ENCODE measurements around the gene BNIP5. TPM values are rescaled to one million over a fixed set of nuclear protein-coding genes. Genes with fewer than 3 reads are reported as not detected.

Gene BNIP5
- total RNA-seq, 8 experiments from 2014 or later = 0.05 to 0.45 (median 0.14) TPM; not detected in 3

GRCh38 chr6:36335465-36336207, 1.1 kb downstream of the BNIP5 start:
- Histone ChIP-seq H3K27ac (no peak overlapping the region), H3K4me3 (no peak overlapping the region), H3K4me1 (replicated peaks in 1 of 2) (peaks cover 22 to 26% of the 10 kb centered on the region in 2 donors)
- WGBS, 10 experiments = 32 to 95% (median 83%) methylated on average over 1 to 8 of the region's 14 CpGs; no CpG with 5 or more reads in 2 of the 10 experiments
- in situ Hi-C loops (cut with MboI; ENCODE audit: low pct_unique_long_range_greater_than_20kb in 2 of 9, low sequenced_read_pairs in 9 of 9, unreplicated experiment in 9 of 9) = no loop called here
- no peak for ATAC-seq (replicated peaks in 6 of 8)

- ATAC-seq (replicated peaks in 6 of 8) = peak in 3 of 8 experiments; percentile 4 to 8 (median 6)
- whole genome bisulfite sequencing, 10 experiments = 40 to 100% (median 91%) methylated on average over 1 to 13 of the region's 14 CpGs; no CpG with 5 or more reads in 2 of the 10 experiments
- no peak overlapping the region for H3K4me3 ChIP-seq
- peaks cover 26 to 29% of the 10 kb centered on the region in 2 donors for H3K4me1 ChIP-seq (replicated peaks in 1 of 2)
- no peak overlapping the region for H3K27ac ChIP-seq
- in situ Hi-C loops (cut with MboI; ENCODE audit: low pct_unique_long_range_greater_than_20kb in 2 of 9, low sequenced_read_pairs in 9 of 9, unreplicated experiment in 9 of 9) = no loop called here
Measured at GRCh38 chr6:36334832-36335459, 1.7 kb downstream of the BNIP5 start.

DNA sequence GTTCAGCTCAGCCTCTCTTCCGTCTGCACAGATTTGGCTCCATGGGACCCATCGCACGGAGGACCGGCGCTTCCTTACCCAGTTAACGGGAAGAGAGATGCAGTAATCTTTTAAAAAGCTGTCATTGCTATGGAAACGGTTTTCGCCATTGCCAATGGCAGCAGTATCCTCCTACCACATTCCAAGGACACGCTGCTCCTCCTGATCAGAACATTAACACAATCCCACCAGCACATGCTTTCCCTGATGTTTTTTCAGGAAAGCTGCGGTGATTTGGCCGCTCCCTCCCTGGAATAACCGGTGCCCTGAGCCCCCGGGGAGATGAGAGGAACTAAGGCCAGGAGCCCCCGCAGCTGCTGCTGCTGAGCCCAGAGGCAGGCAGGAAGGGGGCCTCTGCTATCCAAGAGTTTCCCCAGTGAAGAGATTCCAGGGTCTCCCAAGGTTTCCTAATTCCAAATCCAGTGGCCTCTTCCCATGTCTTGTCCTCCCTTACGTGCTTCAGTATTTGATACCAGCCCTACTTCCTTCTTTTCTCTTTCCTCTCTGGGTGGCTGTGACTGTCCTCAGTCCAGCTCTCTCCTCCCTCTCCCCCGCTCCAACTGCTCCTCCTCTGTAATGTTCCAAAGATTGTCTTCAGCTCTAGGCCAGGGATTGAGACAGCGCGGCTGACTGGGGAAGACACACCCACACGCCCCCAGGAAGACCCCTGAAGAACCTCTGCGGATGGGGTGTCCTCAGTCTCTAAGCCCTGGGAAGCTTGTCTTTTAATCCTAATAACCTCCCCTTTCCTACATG, 2.6 kb downstream of the BNIP5 start:
- WGBS, 10 experiments = 17 to 90% (median 40%) methylated on average over 1 to 17 of the region's 20 CpGs; no CpG with 5 or more reads in 1 of the 10 experiments
- in situ Hi-C loops (cut with MboI; ENCODE audit: low pct_unique_long_range_greater_than_20kb in 2 of 9, low sequenced_read_pairs in 9 of 9, unreplicated experiment in 9 of 9) = no loop called here
- H3K4me3 ChIP-seq = no peak overlapping the region
- H3K4me1 ChIP-seq (replicated peaks in 1 of 2) = peaks cover 30 to 31% of the 10 kb centered on the region in 2 donors
- H3K27ac ChIP-seq = peak overlapping the region in 1 of 2 donors; percentile 63
- peak; percentile 42 to 84 (median 74) for ATAC-seq (replicated peaks in 6 of 8)

DNA sequence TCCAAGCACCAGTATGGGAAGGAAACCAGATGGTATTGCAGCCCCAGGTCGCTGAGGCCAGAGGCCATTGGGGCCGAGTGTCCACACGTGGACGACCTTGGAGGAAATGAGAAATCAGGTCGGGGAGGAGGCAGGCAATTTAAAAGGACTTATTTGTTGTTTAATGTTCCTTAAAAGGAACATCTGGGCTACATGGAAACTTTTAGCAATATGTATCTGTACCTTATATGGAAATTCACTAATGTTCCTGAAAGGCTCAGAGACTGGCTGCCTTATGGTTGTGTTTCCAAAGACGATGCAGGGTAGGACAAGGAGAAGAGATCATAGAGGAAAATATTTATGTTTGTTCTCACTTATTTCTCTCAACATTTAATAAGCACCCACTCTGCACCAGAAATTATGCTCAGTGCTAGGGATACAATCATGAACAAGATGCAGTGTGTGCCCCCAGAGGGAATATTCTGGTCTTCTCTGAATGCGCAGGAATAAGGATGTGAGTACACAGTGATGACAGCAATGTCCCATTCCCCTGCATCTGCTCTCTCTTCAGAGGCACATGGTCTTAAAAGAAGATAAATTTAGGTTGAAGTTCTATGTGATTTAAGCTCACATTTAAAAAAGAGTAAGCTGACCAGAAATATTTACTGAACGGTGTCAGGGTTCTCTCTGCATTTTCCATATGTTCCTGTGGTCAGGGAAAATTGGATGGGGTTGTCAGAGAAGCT, 3.4 kb downstream of the BNIP5 start:
- in situ Hi-C loops (cut with MboI; ENCODE audit: low pct_unique_long_range_greater_than_20kb in 2 of 9, low sequenced_read_pairs in 9 of 9, unreplicated experiment in 9 of 9) = no loop called here
- Histone ChIP-seq H3K4me3 (no peak overlapping the region), H3K27ac (peak overlapping the region in 1 of 2 donors; percentile 63), H3K4me1 (replicated peaks in 1 of 2) (peaks cover 33% of the 10 kb centered on the region in 2 donors)
- peak in 3 of 8 experiments; percentile 7 to 40 (median 40) for ATAC-seq (replicated peaks in 6 of 8)
- 28 to 90% (median 66%) methylated on average over 1 to 8 of the region's 8 CpGs; no CpG with 5 or more reads in 4 of the 10 experiments for WGBS, 10 experiments

GRCh38 chr6:36331381-36331780, 5.3 kb downstream of the BNIP5 start:
- Histone ChIP-seq H3K4me1 (replicated peaks in 1 of 2) (peaks cover 53% of the 10 kb centered on the region in 2 donors), H3K4me3 (no peak overlapping the region), H3K27ac (no peak overlapping the region)
- ATAC-seq (replicated peaks in 6 of 8) = peak in 2 of 8 experiments; percentile 11 to 62
- in situ Hi-C loops (cut with MboI; ENCODE audit: low pct_unique_long_range_greater_than_20kb in 2 of 9, low sequenced_read_pairs in 9 of 9, unreplicated experiment in 9 of 9) = no loop called here
- 54 to 100% (median 75%) methylated on average over 1 to 6 of the region's 6 CpGs; no CpG with 5 or more reads in 1 of the 10 experiments for WGBS, 10 experiments

DNA sequence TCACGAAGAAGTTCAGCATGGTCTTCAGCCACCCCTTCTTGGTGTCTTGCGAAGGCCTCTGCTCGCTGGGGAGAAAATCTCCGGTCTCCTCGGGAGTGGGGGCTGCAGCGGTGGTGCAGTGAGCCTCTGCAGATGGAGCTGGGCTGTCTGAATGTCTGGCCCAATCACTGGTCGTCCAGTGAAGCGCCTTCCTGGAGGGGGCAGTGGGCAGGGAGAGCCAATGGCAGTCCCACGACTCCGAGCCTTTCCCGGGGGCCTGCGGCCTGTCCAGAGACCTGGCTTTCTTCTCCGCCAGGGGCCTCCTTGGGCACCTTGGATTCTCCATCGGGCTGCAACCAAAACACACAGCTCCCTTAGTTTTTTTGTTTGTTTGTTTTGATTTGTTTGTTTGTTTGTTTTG, 6.3 kb downstream of the BNIP5 start:
- Histone ChIP-seq H3K27ac (no peak overlapping the region), H3K4me1 (replicated peaks in 1 of 2) (peaks cover 63% of the 10 kb centered on the region in 2 donors), H3K4me3 (no peak overlapping the region)
- in situ Hi-C loops (cut with MboI; ENCODE audit: low pct_unique_long_range_greater_than_20kb in 2 of 9, low sequenced_read_pairs in 9 of 9, unreplicated experiment in 9 of 9) = no loop called here
- no peak for ATAC-seq (replicated peaks in 6 of 8)
- 65 to 87% (median 81%) methylated on average over 3 to 9 of the region's 14 CpGs; no CpG with 5 or more reads in 6 of the 10 experiments for WGBS, 10 experiments

- ATAC-seq (replicated peaks in 6 of 8) = peak in 5 of 8 experiments; percentile 18 to 69 (median 51)
- Histone ChIP-seq H3K4me3 (no peak overlapping the region), H3K27ac (no peak overlapping the region), H3K4me1 (replicated peaks in 1 of 2) (peaks cover 62 to 65% of the 10 kb centered on the region in 2 donors)
- in situ Hi-C loops (cut with MboI; ENCODE audit: low pct_unique_long_range_greater_than_20kb in 2 of 9, low sequenced_read_pairs in 9 of 9, unreplicated experiment in 9 of 9) = no loop called here
- WGBS, 10 experiments = 59 to 84% (median 75%) methylated on average over 3 to 7 of the region's 14 CpGs; no CpG with 5 or more reads in 3 of the 10 experiments
Measured at GRCh38 chr6:36329798-36330291, 6.8 kb downstream of the BNIP5 start.

- no peak for ATAC-seq (replicated peaks in 6 of 8)
- WGBS, 10 experiments = 69 to 100% (median 86%) methylated on average over 1 to 6 of the region's 7 CpGs; no CpG with 5 or more reads in 4 of the 10 experiments
- no peak overlapping the region for H3K4me3 ChIP-seq
- peaks cover 51 to 52% of the 10 kb centered on the region in 2 donors for H3K4me1 ChIP-seq (replicated peaks in 1 of 2)
- no peak overlapping the region for H3K27ac ChIP-seq
- in situ Hi-C loops (cut with MboI; ENCODE audit: low pct_unique_long_range_greater_than_20kb in 2 of 9, low sequenced_read_pairs in 9 of 9, unreplicated experiment in 9 of 9) = no loop called here
Measured at GRCh38 chr6:36328600-36328999, 8.1 kb downstream of the BNIP5 start.

DNA sequence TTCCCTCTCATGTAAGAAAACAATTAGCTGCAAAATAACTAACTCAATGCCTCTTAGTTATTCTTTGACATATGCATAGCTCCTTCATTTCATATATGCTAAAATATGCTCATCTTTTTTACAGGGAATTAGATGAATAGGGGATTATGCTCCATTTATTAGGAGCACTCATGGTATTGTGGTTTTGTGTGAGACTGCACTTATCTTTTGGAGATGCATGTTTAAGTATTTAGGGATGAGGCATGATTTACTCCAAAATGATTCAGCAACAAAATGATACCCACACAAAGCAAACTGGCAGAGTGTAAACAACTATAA, 8.8 kb downstream of the BNIP5 start:
- H3K4me1 ChIP-seq (replicated peaks in 1 of 2) = peaks cover 50 to 51% of the 10 kb centered on the region in 2 donors
- H3K4me3 ChIP-seq = no peak overlapping the region
- no peak overlapping the region for H3K27ac ChIP-seq
- in situ Hi-C loops (cut with MboI; ENCODE audit: low pct_unique_long_range_greater_than_20kb in 2 of 9, low sequenced_read_pairs in 9 of 9, unreplicated experiment in 9 of 9) = no loop called here
- peak in 2 of 8 experiments; percentile 66 to 80 for ATAC-seq (replicated peaks in 6 of 8)

DNA sequence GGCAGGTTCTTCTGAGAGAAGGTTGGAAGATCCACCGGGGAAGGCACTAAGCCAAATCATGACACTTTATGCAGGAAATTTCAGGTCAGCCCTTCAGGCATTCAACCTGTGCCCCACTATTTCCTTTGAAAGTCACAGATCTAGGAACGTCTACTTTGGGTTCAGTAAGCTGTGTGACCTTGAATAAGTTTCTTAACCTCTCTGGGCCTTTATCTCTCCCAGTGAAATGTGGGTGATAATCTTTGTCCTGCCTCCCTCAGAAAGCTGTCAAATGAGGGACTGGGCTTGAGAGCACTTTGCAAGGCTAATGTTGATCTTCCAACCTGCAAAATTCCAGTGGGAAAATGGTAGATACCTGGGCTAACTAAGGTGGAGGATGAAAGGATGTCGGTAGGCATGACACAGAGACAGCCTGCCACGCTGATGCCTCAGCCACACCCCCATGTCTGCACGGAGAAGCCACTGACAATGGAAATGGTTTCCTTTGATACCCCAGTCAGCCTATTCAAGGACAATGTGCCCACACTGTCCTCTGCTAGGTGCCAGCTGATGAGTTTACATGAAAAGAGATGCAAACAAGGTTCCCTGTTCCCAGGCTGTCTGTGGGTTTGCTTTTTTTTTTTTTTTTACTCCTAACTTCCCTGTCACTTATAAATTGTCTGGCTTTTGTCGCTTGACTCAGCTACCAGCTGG, 9.3 kb downstream of the BNIP5 start:
- peak in 7 of 8 experiments; percentile 28 to 64 (median 60) for ATAC-seq (replicated peaks in 6 of 8)
- 0 to 100% (median 43%) methylated on average over 1 to 5 of the region's 6 CpGs; no CpG with 5 or more reads in 1 of the 10 experiments for WGBS, 10 experiments
- Histone ChIP-seq H3K4me1 (replicated peaks in 1 of 2) (peaks cover 50 to 51% of the 10 kb centered on the region in 2 donors), H3K4me3 (no peak overlapping the region), H3K27ac (no peak overlapping the region)
- in situ Hi-C loops (cut with MboI; ENCODE audit: low pct_unique_long_range_greater_than_20kb in 2 of 9, low sequenced_read_pairs in 9 of 9, unreplicated experiment in 9 of 9) = no loop called here

GRCh38 chr6:36326356-36326995, 10.2 kb downstream of the BNIP5 start:
- in situ Hi-C loops (cut with MboI; ENCODE audit: low pct_unique_long_range_greater_than_20kb in 2 of 9, low sequenced_read_pairs in 9 of 9, unreplicated experiment in 9 of 9) = no loop called here
- WGBS, 10 experiments = 0 to 8% (median 0%) methylated on average over 1 to 5 of the region's 7 CpGs; no CpG with 5 or more reads in 5 of the 10 experiments
- Histone ChIP-seq H3K4me3 (no peak overlapping the region), H3K27ac (peak overlapping the region; percentile 78 to 87), H3K4me1 (replicated peaks in 1 of 2) (peaks cover 50 to 51% of the 10 kb centered on the region in 2 donors)
- ATAC-seq (replicated peaks in 6 of 8) = peak in 5 of 8 experiments; percentile 70 to 83 (median 73)

All from motor neuron (in vitro differentiated cells).